Lower lobe of right lung (tissue), 2 donors: ENCODE data around the gene ZSWIM3. TPM values are rescaled to one million over a fixed set of nuclear protein-coding genes. Genes with fewer than 3 reads are reported as not detected.
A peak's percentile ranks its signal among the peaks of the same experiment; 100 is the strongest.

ENCODE experiments used
- ATAC-seq, 2 donors: fragments of 200-7000 bp; cut with Tn5 transposase; one replicate each; pipeline ENCODE4 v1.9.1; 2020 to 2022; ENCODE audit warnings: mild to moderate bottlenecking in 2 of 2, moderate library complexity in 2 of 2
- DNase-seq: peaks from one replicate; pipeline ENCODE4 v3.0.0-alpha.2; 2020
- H3K27ac ChIP-seq: fragments of 200-600 bp; one replicate; pipeline ENCODE4 v1.8.0; 2022
- H3K27me3 ChIP-seq: fragments of 200-600 bp; one replicate; pipeline ENCODE4 v1.8.0; 2022; ENCODE audit warnings: low read depth
- H3K36me3 ChIP-seq: fragments of 200-600 bp; one replicate; pipeline ENCODE4 v1.8.0; 2022; ENCODE audit warnings: mild to moderate bottlenecking
- H3K4me1 ChIP-seq: fragments of 200-600 bp; one replicate; pipeline ENCODE4 v1.8.0; 2022
- H3K4me3 ChIP-seq: fragments of 200-600 bp; one replicate; pipeline ENCODE4 v1.8.0; 2022; ENCODE audit warnings: mild to moderate bottlenecking
- H3K9me3 ChIP-seq: fragments of 200-600 bp; one replicate; pipeline ENCODE4 v1.8.0; 2022
- CTCF ChIP-seq: fragments of 200-600 bp; IDR thresholded peaks from one replicate; pipeline ENCODE4 v1.8.0; 2022; ENCODE audit warnings: antibody characterized with exemption, mild to moderate bottlenecking
- intact Hi-C: fragments of 100-400 bp; cut with DNase I; formaldehyde crosslinking; loops from one replicate; pipeline ENCODE4 v1.11.0; 2022
- total RNA-seq: library from RNA; stranded (reverse); fragmentation: NEBNext Ultra II Directional; extraction: Animal tissue kit (Norgen Biotek cat#: 25700); gene quantifications from one replicate; pipeline ENCODE4 v1.2.1, GENCODE V29; 2021
- donor health status: DM: no; HTN: yes; CAD: no; lungs with severe emphysema.

Gene ZSWIM3
- total RNA-seq, 1 donor from 2014 or later, result 3.0 TPM

DNA sequence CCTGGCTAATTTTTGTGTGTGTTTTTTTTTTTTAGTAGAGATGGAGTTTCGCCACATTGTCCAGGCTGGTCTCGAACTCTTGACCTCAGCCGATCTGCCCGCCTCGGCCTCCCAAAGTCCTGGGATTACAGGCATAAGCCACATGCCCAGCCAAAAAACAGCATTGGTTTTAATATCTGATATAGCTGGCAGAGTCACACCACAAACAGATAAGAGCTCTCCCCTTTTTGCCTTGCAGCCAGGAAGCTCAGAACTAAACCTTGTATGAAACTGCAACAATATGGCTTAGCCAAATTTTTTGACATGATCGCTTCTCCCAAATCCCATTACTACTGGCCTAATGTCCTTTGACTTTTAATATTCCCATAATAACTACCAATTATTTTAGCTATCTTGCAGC, 5.1 kb upstream of the ZSWIM3 start:
- Histone ChIP-seq H3K4me1 (peaks cover 18% of the 10 kb centered on the region), H3K9me3 (no peaks in the 10 kb centered on the region), H3K36me3 (peaks cover 45% of the 10 kb centered on the region), H3K27me3 (no peaks in the 10 kb centered on the region), H3K27ac (no peak overlapping the region), H3K4me3 (no peak overlapping the region)
- ATAC-seq (no peak), DNase-seq (no peak)
- intact Hi-C loops, result no loop called here
- TF ChIP-seq CTCF, result no peak

DNA sequence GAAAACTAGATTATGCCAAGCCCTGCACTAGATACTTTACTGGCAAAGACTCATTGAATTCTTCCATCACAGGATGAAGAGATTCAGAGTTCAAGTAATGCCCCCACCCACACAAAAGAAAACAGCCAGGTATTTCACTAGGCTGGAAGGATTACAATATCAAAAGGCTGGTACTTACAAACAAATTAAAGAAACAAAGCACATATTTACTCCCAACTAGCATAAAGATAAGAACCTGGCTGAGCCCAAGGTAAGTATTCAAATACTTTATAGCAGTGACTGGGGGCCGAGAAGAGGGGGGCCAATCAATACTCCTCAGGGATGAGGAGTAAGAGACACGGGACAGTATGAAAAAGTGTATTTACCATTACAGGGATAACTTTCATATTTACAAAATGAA, 3.9 kb upstream of the ZSWIM3 start:
- intact Hi-C loops, result no loop called here
- ATAC-seq (no peak), DNase-seq (no peak)
- Histone ChIP-seq H3K4me1 (peaks cover 25% of the 10 kb centered on the region), H3K27ac (no peak overlapping the region), H3K27me3 (no peaks in the 10 kb centered on the region), H3K9me3 (no peaks in the 10 kb centered on the region), H3K36me3 (peaks cover 33% of the 10 kb centered on the region), H3K4me3 (no peak overlapping the region)
- no peak for TF ChIP-seq CTCF

DNA sequence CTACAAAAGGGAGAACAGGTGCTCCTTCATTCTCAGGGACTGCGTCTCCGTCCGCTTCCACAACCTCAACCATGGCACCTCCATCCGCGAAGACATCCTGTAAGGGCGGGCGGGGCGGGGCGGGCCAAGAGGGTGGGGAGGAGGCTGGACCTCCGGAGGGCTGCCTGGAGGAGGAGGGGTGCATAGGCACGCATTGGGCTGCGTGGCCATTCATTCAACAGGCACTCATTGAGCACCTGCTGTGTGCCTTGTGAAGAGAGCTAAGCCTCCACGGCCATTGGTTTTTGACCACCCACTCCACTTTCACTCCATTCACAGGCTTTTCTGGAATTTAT, 435 bp downstream of the ZSWIM3 start:
- H3K27me3 ChIP-seq, result no peaks in the 10 kb centered on the region
- H3K27ac ChIP-seq, result peak overlapping the region; percentile 85
- intact Hi-C loops, result no loop called here
- H3K36me3 ChIP-seq, result peaks cover 11% of the 10 kb centered on the region
- peak overlapping the region; percentile 86 for H3K4me3 ChIP-seq
- no peak for DNase-seq
- H3K4me1 ChIP-seq, result peaks cover 26% of the 10 kb centered on the region
- TF ChIP-seq CTCF, result no peak
- ATAC-seq, result peak; percentile 27 to 29
- no peaks in the 10 kb centered on the region for H3K9me3 ChIP-seq

DNA sequence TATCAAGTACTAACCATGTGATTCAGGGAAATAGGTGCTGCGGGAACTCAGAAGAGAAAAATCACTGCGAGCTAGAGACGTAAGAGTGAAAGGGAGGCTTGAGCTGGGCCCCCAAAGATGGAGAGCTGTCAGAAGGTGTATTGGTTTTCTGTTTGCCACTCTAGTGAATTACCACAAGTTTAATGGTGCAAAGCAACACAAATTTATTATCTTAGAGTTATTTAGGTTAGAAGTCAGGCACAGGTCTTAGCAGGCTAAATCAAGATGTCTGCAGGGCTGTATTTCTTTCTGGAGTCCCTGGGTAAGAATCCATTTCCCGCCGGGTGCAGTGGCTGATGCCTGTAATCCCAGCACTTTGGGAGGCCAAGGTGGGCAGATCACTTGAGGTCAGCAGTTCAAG, 2.5 kb downstream of the ZSWIM3 start:
- peaks cover 1% of the 10 kb centered on the region for H3K36me3 ChIP-seq
- no peak for DNase-seq
- no peak overlapping the region for H3K4me3 ChIP-seq
- H3K27me3 ChIP-seq, result no peaks in the 10 kb centered on the region
- TF ChIP-seq CTCF, result no peak
- no peak for ATAC-seq
- intact Hi-C loops, result no loop called here
- H3K27ac ChIP-seq, result no peak overlapping the region
- no peaks in the 10 kb centered on the region for H3K9me3 ChIP-seq
- H3K4me1 ChIP-seq, result peaks cover 26% of the 10 kb centered on the region

GRCh38 chr20:45860560-45861220, 3.3 kb downstream of the ZSWIM3 start:
- ATAC-seq (no peak), DNase-seq (no peak)
- no peaks in the 10 kb centered on the region for H3K36me3 ChIP-seq
- no peak for TF ChIP-seq CTCF
- H3K27ac ChIP-seq, result no peak overlapping the region
- H3K4me1 ChIP-seq, result peaks cover 18% of the 10 kb centered on the region
- H3K4me3 ChIP-seq, result no peak overlapping the region
- no peaks in the 10 kb centered on the region for H3K9me3 ChIP-seq
- no peaks in the 10 kb centered on the region for H3K27me3 ChIP-seq
- intact Hi-C loops, result no loop called here
